Hematopoietic multipotent progenitor cell (in vitro differentiated cells): Measurements from ENCODE around the gene CNST. TPM values are rescaled to one million over a fixed set of nuclear protein-coding genes. Genes with fewer than 3 reads are reported as not detected.
"Not testable (repeated sequence)": the region's sequence is repeated elsewhere in the genome, so short reads cannot be mapped to it uniquely, and the experiment has no call there.

Experiments used
- DNase-seq, 3 donors: peaks; one replicate each; pipeline ENCODE4 v3.0.0-alpha.2; 2011 to 2015; ENCODE audit warnings: low read depth in 2 of 3, low spot score in 2 of 3
- small RNA-seq: library from RNA; depleted of rRNA; stranded (forward); fragments of <200 nt; gene quantifications from one replicate; pipeline ENCODE3, GENCODE V24; 2012
- total RNA-seq: library from RNA; depleted of rRNA; stranded (reverse); fragments of >200 nt; gene quantifications from one replicate; pipeline ENCODE4 v1.2.3, GENCODE V29; 2012

The CNST gene
- total RNA-seq, 1 donor = 33.4 TPM

- DNase-seq = no peak
These were observed 132.3 kb downstream of the CNST start for GRCh38 chr1:246698466-246699094.

- peak; percentile 63 to 94 (median 89) for DNase-seq
These were observed 133.0 kb downstream of the CNST start for GRCh38 chr1:246699095-246699735.

DNA sequence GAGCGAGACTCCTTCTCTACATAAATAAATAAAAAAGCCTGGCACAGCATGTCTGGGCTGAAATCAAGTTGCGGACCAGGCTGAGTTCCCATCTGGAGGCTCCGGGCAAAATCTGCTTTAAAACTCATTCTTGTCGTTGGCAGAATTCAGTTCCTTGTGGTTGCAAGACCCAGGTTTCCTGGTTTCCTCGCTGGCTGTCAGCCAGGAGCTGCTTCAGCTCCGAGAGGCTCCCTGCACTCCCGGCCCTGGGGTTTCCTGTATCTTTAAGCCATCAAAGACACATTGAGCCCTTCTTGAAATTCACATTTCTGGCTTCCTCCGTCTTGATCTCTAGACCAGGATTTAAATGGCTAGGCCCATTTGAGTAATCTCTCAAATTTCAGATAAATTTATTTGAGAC is 137.3 kb downstream of the CNST start:
- peak in 2 of 3 donors; percentile 48 to 57 for DNase-seq

DNA sequence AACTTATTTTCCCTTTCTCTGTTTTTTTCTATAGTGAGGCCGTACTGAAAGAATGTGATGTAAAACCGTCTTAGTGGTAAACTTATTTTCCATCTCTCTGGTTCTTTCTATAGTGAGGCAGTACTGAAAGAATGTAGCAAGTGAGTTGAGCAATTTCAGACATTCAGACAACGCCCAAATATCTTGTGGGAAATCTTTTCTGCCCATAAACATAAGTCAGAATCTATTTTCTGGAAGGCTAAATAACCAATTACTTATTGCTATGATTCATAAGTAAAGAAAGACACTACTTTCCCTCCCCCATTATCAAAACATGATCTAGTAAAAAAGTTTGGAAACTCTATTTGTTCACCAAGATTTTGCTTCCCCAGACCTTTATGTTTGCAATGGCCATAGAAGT is 139.1 kb downstream of the CNST start:
- DNase-seq = no peak

GRCh38 chr1:246708166-246708565 is 141.9 kb downstream of the CNST start:
- DNase-seq = no peak

GRCh38 chr1:246709196-246709595 is 142.9 kb downstream of the CNST start:
- no peak for DNase-seq

DNA sequence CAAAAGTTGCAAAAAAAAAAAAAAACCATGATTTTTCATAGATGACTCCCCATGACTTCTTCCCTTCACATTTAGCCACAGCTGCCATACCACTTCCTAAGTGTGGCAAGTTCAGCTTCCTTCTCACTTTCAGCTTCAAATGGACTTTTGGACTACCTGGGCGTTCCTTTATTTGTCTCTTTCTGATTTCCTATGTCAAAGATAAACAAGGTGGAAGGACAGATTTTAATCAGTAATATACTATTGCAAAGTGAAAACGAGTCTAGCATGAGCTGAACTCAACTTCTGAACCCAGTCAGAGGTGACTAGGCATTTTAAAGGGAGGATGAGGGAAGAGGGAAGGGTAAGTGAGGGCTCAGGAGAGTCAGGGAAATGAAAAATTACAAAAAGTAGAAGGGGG is 143.6 kb downstream of the CNST start:
- peak in 2 of 3 donors; percentile 33 to 68 for DNase-seq

GRCh38 chr1:246711548-246712003 is 145.3 kb downstream of the CNST start:
- DNase-seq = no peak

GRCh38 chr1:246712428-246712827 is 146.2 kb downstream of the CNST start:
- DNase-seq = not testable (repeated sequence)

Small RNA genes within 50 kb of the gene (small RNA-seq; reads per million reads assigned to genes)
- not detected for gene AL356583.2
- gene AL591623.2 = not detected

Other genes with a start within 250 kb of the CNST start
- 31.2 TPM for gene SMYD3, start 59.2 kb upstream of the CNST start, total RNA-seq
- gene TFB2M, start 195 bp upstream of the CNST start, total RNA-seq = 10.5 TPM
- 37.7 TPM for gene SCCPDH, start 158.0 kb downstream of the CNST start, total RNA-seq